H9 (cell line): Measurements from ENCODE around the gene CELF1. TPM values are rescaled to one million over a fixed set of nuclear protein-coding genes. Genes with fewer than 3 reads are reported as not detected.

Source experiments
- DNase-seq: peaks from one replicate; pipeline ENCODE4 v3.0.0-alpha.2; 2017
- H2AFZ ChIP-seq: one replicate; pipeline ENCODE4 v1.6.1; 2013; ENCODE audit warnings: mild to moderate bottlenecking, low read length, control low read depth, moderate library complexity
- H2AK5ac ChIP-seq: 2 replicates; pipeline ENCODE4 v1.6.1; 2013; ENCODE audit warnings: low read length, control low read depth, mixed read lengths; ENCODE audit not compliant: insufficient read length
- H2BK120ac ChIP-seq: one replicate; pipeline ENCODE4 v1.6.1; 2013; ENCODE audit warnings: low read depth, mild to moderate bottlenecking, low read length, control low read depth, inconsistent platforms; ENCODE audit not compliant: poor library complexity, severe bottlenecking
- H2BK12ac ChIP-seq: 2 replicates; pipeline ENCODE4 v1.6.1; 2013; ENCODE audit warnings: low read length, control low read depth, mixed read lengths, low read depth; ENCODE audit not compliant: insufficient read length
- H2BK15ac ChIP-seq: 2 replicates; pipeline ENCODE4 v1.6.1; 2013; ENCODE audit warnings: low read depth, low read length, control low read depth
- H2BK20ac ChIP-seq: one replicate; pipeline ENCODE4 v1.6.1; 2013; ENCODE audit warnings: low read depth, mild to moderate bottlenecking, low read length, control low read depth, inconsistent platforms; ENCODE audit not compliant: poor library complexity, severe bottlenecking
- H2BK5ac ChIP-seq: 2 replicates; pipeline ENCODE4 v1.6.1; 2013; ENCODE audit warnings: low read length, control low read depth, mixed read lengths; ENCODE audit not compliant: insufficient read length
- H3K14ac ChIP-seq: 2 replicates; pipeline ENCODE4 v1.6.1; 2013; ENCODE audit warnings: low read length, control low read depth; ENCODE audit not compliant: insufficient read depth
- H3K18ac ChIP-seq: 2 replicates; pipeline ENCODE4 v1.6.1; 2013; ENCODE audit warnings: low read depth, mild to moderate bottlenecking, mixed read lengths, low read length, control low read depth; ENCODE audit not compliant: insufficient read length
- H3K23ac ChIP-seq: 2 replicates; pipeline ENCODE4 v1.6.1; 2013; ENCODE audit warnings: low read length, control low read depth, mixed read lengths, low read depth; ENCODE audit not compliant: insufficient read length
- H3K23me2 ChIP-seq: 2 replicates; pipeline ENCODE4 v1.6.1; 2013; ENCODE audit warnings: low read depth, mild to moderate bottlenecking, mixed read lengths, low read length, control low read depth; ENCODE audit not compliant: insufficient read length, poor library complexity, severe bottlenecking
- H3K27ac ChIP-seq: 2 replicates; pipeline ENCODE4 v1.5.1; 2013; ENCODE audit warnings: low read length, control low read depth, mixed read lengths, low read depth; ENCODE audit not compliant: insufficient read length
- H3K27me3 ChIP-seq: 2 replicates; pipeline ENCODE4 v1.6.1; 2013; ENCODE audit warnings: low read length, control low read depth, inconsistent platforms; ENCODE audit not compliant: insufficient read depth
- H3K4ac ChIP-seq: 2 replicates; pipeline ENCODE4 v1.6.1; 2013; ENCODE audit warnings: low read depth, mild to moderate bottlenecking, control low read depth, inconsistent platforms, low read length, moderate library complexity
- H3K4me1 ChIP-seq: 2 replicates; pipeline ENCODE4 v1.6.1; 2013; ENCODE audit warnings: low read length, control low read depth, inconsistent platforms; ENCODE audit not compliant: insufficient read depth
- H3K4me2 ChIP-seq: 2 replicates; pipeline ENCODE4 v1.6.1; 2013; ENCODE audit warnings: low read length, control low read depth, mixed read lengths; ENCODE audit not compliant: insufficient read length, insufficient read depth
- H3K56ac ChIP-seq: 2 replicates; pipeline ENCODE4 v1.6.1; 2013; ENCODE audit warnings: low read depth, mild to moderate bottlenecking, mixed read lengths, low read length, control low read depth; ENCODE audit not compliant: insufficient read length
- H3K79me1 ChIP-seq: 2 replicates; pipeline ENCODE4 v1.6.1; 2013; ENCODE audit warnings: low read depth, mild to moderate bottlenecking, moderate library complexity, low read length, control low read depth, inconsistent platforms; ENCODE audit not compliant: insufficient read depth, poor library complexity, severe bottlenecking
- H3K79me2 ChIP-seq: 2 replicates; pipeline ENCODE4 v1.6.1; 2013; ENCODE audit warnings: low read length, control low read depth, inconsistent platforms; ENCODE audit not compliant: insufficient read depth
- H3K9ac ChIP-seq: 2 replicates; pipeline ENCODE4 v1.6.1; 2013; ENCODE audit warnings: low read length, control low read depth, mixed read lengths; ENCODE audit not compliant: insufficient read length; ENCODE audit errors: extremely low read depth
- H3K9me3 ChIP-seq: one replicate; pipeline ENCODE4 v1.6.1; 2013; ENCODE audit warnings: low read depth, low read length, inconsistent platforms; ENCODE audit not compliant: control insufficient read depth
- H3T11ph ChIP-seq: one replicate; pipeline ENCODE4 v1.6.1; 2013; ENCODE audit warnings: mild to moderate bottlenecking, low read length, control low read depth, inconsistent platforms
- H4K20me1 ChIP-seq: one replicate; pipeline ENCODE4 v1.6.1; 2013; ENCODE audit not compliant: control insufficient read depth, insufficient read length, insufficient read depth
- H4K5ac ChIP-seq: 2 replicates; pipeline ENCODE4 v1.6.1; 2013; ENCODE audit warnings: low read depth, mild to moderate bottlenecking, mixed read lengths, low read length, control low read depth; ENCODE audit not compliant: insufficient read length
- H4K8ac ChIP-seq: replicated peaks from 2 replicates; pipeline ENCODE4 v1.6.1; 2013; ENCODE audit warnings: low read length, control low read depth, mixed read lengths, low read depth; ENCODE audit not compliant: insufficient read length
- H4K91ac ChIP-seq: 2 replicates; pipeline ENCODE4 v1.6.1; 2013; ENCODE audit warnings: low read depth, mild to moderate bottlenecking, moderate library complexity, mixed read lengths, low read length, control low read depth; ENCODE audit not compliant: insufficient read length
- H3K27ac Mint-ChIP-seq, 3 experiments: 2 replicates in 2 of 3; 3 replicates in 1 of 3; pipeline ENCODE4 v1.8.0; 2020 to 2021; ENCODE audit warnings: mixed read lengths in 3 of 3, mild to moderate bottlenecking in 1 of 3, moderate library complexity in 1 of 3
- H3K27me3 Mint-ChIP-seq: 2 replicates; pipeline ENCODE4 v1.8.0; 2021; ENCODE audit warnings: low read depth, mild to moderate bottlenecking, moderate library complexity, mixed read lengths
- H3K36me3 Mint-ChIP-seq, 3 experiments: 2 replicates in 2 of 3; 3 replicates in 1 of 3; pipeline ENCODE4 v1.8.0; 2020 to 2021; ENCODE audit warnings: low read depth in 3 of 3, mixed read lengths in 3 of 3; ENCODE audit not compliant: insufficient read depth in 1 of 3
- H3K4me1 Mint-ChIP-seq, 2 experiments: 2 replicates each; pipeline ENCODE4 v1.8.0; 2020; ENCODE audit warnings: mixed read lengths in 2 of 2
- H3K4me3 Mint-ChIP-seq, 2 experiments: 2 replicates in 1 of 2; 3 replicates in 1 of 2; pipeline ENCODE4 v1.8.0; 2020 to 2021; ENCODE audit warnings: mild to moderate bottlenecking in 2 of 2, mixed read lengths in 2 of 2, moderate library complexity in 1 of 2
- H3K9me3 Mint-ChIP-seq, 2 experiments: 2 replicates in 1 of 2; 3 replicates in 1 of 2; pipeline ENCODE4 v1.8.0; 2020; ENCODE audit warnings: mild to moderate bottlenecking in 2 of 2, mixed read lengths in 2 of 2, moderate library complexity in 1 of 2
- CTCF ChIP-seq: fragments of 200-600 bp; sonication (generic); conservative IDR thresholded peaks from 3 replicates; pipeline ENCODE4 v1.8.0; 2021; ENCODE audit warnings: antibody characterized with exemption, mild to moderate bottlenecking
- WGBS: extraction: QIAGEN DNeasy Blood & Tissue Kit; methylation state at CpG from one replicate; pipeline ENCODE4 v1.1.7; 2013; ENCODE audit warnings: missing lambda C conversion rate, low lambda C conversion rate, mixed read lengths; ENCODE audit not compliant: insufficient read length; ENCODE audit errors: extremely low coverage; 5-methylcytosine and 5-hydroxymethylcytosine counted together
- total RNA-seq: library from RNA; stranded (reverse); gene quantifications from 2 replicates; pipeline ENCODE4 v1.2.1, GENCODE V29; 2021

The CELF1 gene
- total RNA-seq, 1 experiment from 2014 or later = 211 TPM

DNA sequence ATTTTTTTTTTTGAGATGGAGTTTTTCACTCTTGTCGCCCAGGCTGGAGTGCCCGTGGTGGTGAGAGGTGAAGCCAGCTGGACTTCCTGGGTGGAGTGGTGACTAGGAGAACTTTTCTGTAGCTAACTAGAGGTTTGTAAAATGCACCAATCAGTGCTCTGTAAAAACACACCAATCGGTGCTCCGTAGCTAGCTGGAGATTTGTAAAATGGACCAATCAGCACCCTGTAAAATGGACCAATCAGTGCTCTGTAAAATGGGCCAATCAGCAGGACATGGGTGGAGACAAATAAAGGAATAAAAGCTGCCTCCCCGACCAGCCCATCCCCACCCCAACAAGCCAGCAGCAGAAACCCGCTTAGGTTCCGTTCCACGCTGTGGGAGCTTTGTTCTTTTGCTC, 99.6 kb downstream of the CELF1 start:
- H2BK15ac ChIP-seq = no peak overlapping the region
- no peaks in the 10 kb centered on the region for H3K79me1 ChIP-seq
- H3K27ac ChIP-seq = no peak overlapping the region
- no peak overlapping the region for H3K4me2 ChIP-seq
- H3K9me3 Mint-ChIP-seq = no peaks in the 10 kb centered on the region
- H2BK12ac ChIP-seq = no peak overlapping the region
- H3K4me3 Mint-ChIP-seq = no peak overlapping the region
- no peak overlapping the region for H4K8ac ChIP-seq
- no peaks in the 10 kb centered on the region for H3K27me3 ChIP-seq
- WGBS = no CpG with 5 or more reads among the region's 8 CpGs
- H3K27me3 Mint-ChIP-seq = no peaks in the 10 kb centered on the region
- no peak for TF ChIP-seq CTCF
- no peaks in the 10 kb centered on the region for H3K9me3 ChIP-seq
- no peak overlapping the region for H3K27ac Mint-ChIP-seq
- no peak overlapping the region for H2AK5ac ChIP-seq
- no peak for DNase-seq
- no peak overlapping the region for H4K5ac ChIP-seq
- no peak overlapping the region for H2AFZ ChIP-seq
- H3K79me2 ChIP-seq = no peaks in the 10 kb centered on the region
- no peak overlapping the region for H3K4ac ChIP-seq
- H3K4me1 ChIP-seq = no peaks in the 10 kb centered on the region
- no peak overlapping the region for H2BK5ac ChIP-seq
- no peaks in the 10 kb centered on the region for H3K36me3 Mint-ChIP-seq
- H3T11ph ChIP-seq = no peak overlapping the region
- no peak overlapping the region for H3K18ac ChIP-seq
- no peak overlapping the region for H3K14ac ChIP-seq
- 0 out of 4 replicates have a peak, but pooled peaks cover 0 to 2% of the 10 kb centered on the region in 2 experiments for H3K4me1 Mint-ChIP-seq
- H3K56ac ChIP-seq = no peak overlapping the region
- no peak overlapping the region for H3K23ac ChIP-seq
- no peaks in the 10 kb centered on the region for H4K20me1 ChIP-seq
- no peak overlapping the region for H2BK20ac ChIP-seq
- H3K23me2 ChIP-seq = no peaks in the 10 kb centered on the region
- no peak overlapping the region for H3K9ac ChIP-seq
- no peak overlapping the region for H4K91ac ChIP-seq
- no peak overlapping the region for H2BK120ac ChIP-seq
